NCI-H446 (cell line): ENCODE results near the gene ABTB2.

ENCODE experiments used
- DNase-seq, 2 experiments: peaks; one replicate each; lab custom pipeline; 2025; lab: John Stamatoyannopoulos, UW

ABTB2 gene

DNA sequence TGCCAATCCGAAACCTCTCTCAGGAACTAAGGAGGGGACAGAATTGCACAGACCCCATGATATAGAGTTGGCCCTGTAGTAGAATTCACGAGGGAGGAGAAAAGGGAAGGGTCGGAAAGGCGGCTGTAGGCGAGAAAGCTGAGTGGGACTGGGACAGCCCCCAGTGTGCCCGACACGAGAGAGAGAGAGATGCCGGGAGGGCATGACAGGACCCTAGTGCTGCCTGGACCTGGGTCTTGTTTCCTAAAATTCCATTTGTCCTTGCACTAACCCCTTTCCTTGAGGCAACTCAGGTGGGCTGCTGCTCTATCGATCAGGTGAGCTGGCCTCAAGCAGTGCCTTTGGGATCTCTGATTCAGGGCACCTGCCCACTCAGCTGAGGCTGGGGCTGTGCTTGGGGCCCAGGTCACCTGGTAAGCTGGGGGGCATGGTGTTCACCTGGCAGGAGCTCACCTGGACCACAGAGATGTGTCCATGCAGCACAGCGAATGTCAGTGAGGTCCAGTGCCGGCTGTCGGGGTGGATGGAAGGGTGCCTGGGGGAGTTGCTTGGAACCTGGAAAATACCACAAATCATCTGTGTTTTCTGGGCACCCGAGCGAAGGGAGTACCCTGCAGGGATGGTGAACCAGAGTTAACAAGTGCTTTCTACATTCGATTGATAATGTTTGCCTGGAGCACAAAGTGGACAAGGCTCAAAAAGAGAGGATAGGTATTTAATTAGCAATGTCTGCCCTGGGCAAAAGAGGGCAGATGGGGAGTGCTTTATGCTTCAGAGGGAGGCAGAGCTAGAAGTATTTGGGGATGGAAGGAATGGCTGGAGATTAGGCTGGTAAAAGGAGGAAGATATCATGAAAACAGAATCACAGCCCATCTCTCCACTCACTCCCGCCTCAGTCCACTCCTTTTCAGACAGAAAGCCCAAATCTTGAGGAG, 190.7 kb downstream of the ABTB2 start:
- no peak for DNase-seq

DNA sequence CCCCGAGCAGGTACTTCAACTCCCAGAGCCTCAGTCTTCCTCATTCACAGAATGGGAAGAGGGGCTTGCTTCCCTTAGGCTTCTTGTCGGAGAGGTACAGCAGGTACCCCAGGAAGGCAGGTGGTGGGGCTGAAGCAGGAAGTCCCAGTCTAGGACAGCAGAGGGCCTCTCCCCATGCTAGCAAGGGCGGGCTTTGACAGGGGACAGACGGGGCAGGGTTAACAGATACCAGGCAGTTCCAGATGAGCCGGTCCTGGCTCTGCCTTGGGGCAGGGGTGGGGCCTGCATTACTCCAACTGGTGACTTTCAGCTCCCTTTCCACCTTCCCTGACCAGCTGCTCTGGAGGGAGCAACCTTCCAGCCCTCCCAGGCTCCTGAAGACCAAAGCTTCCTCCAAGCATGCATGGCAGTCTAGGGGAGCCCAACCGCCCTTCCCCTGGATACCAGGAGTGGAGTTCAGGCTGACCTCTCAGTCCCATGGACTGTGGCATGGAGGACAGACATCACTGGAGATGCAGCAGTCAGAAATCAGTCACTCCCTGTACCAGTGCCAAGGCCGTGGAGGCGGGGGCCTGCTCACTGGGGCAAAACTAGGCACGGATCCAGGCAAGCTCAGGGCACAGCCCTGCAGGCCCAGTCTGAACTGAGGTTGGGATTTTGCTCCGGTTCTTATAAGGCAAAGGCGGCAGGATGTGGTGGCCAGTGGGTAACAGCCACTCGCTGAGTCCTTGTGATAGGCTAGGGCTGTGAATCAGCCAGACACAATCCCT, 191.8 kb downstream of the ABTB2 start:
- peak in 1 of 2 experiments; percentile 64 for DNase-seq

GRCh38 chr11:34165121-34165520, 192.7 kb downstream of the ABTB2 start:
- no peak for DNase-seq

DNA sequence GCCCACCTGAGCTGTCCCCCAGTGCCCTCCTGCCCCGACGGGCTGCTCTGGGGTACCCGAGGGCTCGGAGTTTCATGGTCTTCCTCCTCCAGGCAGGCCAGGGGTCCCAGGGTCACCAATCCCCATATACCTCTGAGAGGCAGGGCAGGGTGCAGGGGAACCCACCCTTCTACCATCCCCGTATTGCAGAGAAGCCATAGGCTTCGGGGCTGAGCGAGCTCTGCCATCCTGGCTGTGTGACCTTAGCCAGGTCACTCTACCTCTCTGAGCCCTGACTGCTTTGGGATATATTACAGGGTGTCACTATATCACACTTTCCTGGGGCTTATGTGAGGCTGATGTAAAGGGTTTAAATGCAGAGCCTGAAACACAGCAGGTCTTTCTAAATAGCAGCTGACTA, 195.0 kb downstream of the ABTB2 start:
- DNase-seq = no peak

- no peak for DNase-seq
Observed at GRCh38 chr11:34162493-34162820, 195.4 kb downstream of the ABTB2 start.

- no peak for DNase-seq
Observed at GRCh38 chr11:34161812-34162492, 195.9 kb downstream of the ABTB2 start.

DNA sequence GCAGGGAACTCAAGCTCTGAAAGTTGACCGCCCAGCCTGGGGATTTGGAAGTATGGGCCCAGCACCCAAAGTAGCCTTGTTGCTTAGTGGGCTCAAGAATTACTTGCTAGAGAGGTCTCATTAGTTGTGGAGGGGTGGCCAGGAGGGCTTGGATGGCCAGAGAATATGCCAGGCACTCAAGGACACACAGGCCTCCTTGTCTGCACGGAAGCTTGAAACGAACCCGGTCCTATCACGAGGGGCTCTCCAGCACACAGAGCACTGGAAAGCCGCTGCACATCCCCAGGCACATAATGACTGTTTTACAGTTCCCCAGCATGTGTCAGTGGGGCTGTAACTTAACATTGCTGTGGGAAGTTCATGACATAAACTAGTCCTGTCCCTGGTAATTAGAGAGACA, 196.4 kb downstream of the ABTB2 start:
- DNase-seq = no peak

DNA sequence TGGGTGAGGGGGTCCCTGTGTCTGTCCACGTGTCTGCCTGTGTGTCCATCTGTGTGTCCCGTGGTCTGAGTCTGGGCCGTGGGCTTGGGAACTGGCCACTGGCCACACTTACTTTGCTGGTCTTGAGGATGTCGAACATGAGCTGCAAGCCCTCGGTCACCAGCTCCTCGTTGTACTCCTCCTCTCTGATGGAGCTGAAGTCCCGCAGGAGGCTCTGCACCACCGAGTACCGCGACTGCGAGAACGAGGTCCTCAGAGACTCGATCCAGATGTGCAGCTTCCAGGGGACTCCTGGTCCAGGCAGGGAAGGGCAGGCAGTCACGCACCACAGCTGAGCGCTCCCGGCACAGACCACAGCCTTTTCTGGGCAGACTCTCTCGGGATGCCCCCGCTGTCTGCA, 197.0 kb downstream of the ABTB2 start:
- no peak for DNase-seq

GRCh38 chr11:34160049-34160721, 197.6 kb downstream of the ABTB2 start:
- no peak for DNase-seq

DNA sequence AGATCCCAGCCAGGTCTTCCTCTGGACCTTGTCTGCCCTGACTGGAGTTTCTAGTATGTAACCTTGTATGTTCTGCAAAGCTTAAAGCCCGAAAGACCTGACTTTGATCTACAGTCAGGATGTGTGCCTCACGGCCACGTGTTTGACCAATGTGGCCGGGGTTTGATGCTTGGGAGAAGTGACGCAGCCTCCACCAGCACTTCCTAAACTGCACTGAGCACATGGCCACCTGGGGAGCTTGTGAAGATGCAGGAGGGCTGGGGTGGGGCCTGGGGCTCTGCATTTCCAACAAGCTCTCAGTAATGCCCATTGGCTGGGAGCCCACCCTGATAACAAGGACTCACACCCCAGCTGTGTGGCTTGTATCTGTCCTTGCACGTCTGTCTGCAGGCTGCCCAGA, 199.1 kb downstream of the ABTB2 start:
- no peak for DNase-seq

- DNase-seq = peak in 1 of 2 experiments; percentile 8
Observed at GRCh38 chr11:34157163-34157562, 200.6 kb downstream of the ABTB2 start.

DNA sequence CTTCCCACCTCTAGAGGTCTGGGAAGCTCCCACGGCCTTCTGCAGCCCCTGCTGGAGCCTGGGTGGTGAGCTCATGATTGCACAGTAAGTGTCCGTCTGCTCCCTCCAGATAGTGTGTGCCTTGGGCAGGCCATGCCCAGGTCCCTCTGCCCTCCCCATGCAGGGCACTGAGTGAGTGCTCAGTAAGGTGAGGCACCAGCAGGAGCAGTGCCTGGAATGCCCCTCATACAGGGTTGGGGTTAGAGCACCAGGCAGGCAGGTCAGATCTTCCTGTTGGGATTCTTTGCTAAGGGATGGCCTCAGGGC, 202.1 kb downstream of the ABTB2 start:
- DNase-seq = no peak

DNA sequence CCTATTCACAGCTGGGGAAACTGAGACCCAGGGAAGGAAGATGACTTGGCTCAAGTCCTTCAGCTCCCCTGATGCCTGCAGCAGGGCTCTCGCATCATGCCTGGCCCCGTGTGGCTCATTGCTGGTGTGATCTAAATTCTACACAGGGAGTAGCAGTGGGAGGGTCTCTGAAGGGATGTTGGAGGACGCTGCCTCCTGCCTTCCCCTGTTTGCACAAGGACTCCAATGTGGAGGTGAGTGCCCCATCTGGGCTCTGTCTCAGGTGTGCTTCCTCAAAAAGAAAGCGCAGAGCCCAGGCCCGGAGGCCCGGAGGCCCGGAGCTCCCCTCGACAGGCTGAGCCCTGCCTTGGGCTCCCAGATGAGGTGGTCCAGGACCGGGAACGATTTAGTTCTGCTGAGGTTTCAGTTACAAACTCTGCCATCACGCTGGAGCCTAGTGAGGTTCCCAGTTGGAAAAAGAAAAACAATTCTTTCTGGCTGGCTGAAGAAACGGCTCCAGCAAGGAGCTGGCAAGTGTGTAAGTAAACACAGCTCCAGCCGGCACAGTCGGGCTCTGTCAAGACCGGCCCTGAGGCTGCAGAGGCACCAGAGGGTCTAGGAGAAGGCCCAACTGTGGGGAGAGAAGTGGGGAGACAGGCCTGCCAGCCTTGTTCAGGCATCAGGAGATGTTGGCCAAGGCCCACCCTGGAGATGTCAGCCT, 202.6 kb downstream of the ABTB2 start:
- DNase-seq = peak; percentile 36 to 78

- no peak for DNase-seq
Observed at GRCh38 chr11:34154059-34154875, 203.5 kb downstream of the ABTB2 start.

GRCh38 chr11:34151916-34152845, 205.6 kb downstream of the ABTB2 start:
- no peak for DNase-seq

DNA sequence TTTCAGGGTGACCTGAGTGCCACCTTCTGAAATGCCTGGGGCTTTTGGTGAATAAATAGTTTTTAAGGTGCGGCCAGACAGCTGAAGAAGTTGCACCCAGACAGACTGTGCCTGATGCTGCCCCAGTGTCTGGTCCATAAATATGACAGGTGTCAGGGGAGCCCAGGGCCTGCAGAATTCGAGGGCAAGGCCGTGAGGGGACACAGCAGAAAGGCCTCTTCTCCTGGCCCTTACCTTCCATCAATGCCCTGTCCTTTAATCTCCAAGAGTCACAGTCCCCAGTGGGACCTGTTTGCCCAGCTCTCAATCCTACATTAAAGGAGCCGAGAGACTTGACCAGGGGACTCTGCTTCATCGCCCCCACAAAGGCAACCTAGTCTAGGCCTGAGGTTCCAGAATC, 206.6 kb downstream of the ABTB2 start:
- no peak for DNase-seq

GRCh38 chr11:34150494-34151151, 207.2 kb downstream of the ABTB2 start:
- DNase-seq = no peak

DNA sequence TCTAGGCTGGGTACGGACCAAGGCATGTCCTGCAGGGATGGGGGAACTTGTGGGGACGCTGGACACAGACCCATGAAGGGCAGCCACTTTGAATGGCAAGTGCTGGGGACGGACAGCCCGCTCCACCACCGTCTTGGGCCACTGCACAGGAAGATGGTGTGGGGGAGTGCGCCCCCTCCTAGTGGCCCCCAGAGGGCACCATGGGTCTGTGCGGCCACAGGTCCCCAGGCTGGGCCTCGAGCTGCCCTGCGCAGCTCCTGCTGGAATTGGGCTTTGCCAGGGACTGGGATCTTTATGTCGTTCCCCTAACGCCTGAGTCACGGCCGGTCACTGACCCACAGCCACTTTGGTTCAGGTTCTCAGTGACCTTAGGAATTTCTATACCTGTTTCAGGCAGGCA, 208.0 kb downstream of the ABTB2 start:
- peak in 1 of 2 experiments; percentile 9 for DNase-seq

- DNase-seq = no peak
Observed at GRCh38 chr11:34149274-34149673, 208.5 kb downstream of the ABTB2 start.
